HT1080 (cell line): ENCODE data around the gene CDH4. TPM values are rescaled to one million over a fixed set of nuclear protein-coding genes. Genes with fewer than 3 reads are reported as not detected.
"Not testable (repeated sequence)": the region's sequence is repeated elsewhere in the genome, so short reads cannot be mapped to it uniquely, and the experiment has no call there.

ENCODE experiments used
- DNase-seq: peaks from one replicate; pipeline ENCODE4 v3.0.0-alpha.2; 2015; ENCODE audit warnings: low read depth
- total RNA-seq: library from RNA; depleted of rRNA; stranded (reverse); fragments of >200 nt; shearing (Covaris generic); gene quantifications from 2 replicates; pipeline ENCODE4 v1.2.3, GENCODE V29; 2014

CDH4 gene
- total RNA-seq, 1 experiment from 2014 or later: 10.8 TPM

DNA sequence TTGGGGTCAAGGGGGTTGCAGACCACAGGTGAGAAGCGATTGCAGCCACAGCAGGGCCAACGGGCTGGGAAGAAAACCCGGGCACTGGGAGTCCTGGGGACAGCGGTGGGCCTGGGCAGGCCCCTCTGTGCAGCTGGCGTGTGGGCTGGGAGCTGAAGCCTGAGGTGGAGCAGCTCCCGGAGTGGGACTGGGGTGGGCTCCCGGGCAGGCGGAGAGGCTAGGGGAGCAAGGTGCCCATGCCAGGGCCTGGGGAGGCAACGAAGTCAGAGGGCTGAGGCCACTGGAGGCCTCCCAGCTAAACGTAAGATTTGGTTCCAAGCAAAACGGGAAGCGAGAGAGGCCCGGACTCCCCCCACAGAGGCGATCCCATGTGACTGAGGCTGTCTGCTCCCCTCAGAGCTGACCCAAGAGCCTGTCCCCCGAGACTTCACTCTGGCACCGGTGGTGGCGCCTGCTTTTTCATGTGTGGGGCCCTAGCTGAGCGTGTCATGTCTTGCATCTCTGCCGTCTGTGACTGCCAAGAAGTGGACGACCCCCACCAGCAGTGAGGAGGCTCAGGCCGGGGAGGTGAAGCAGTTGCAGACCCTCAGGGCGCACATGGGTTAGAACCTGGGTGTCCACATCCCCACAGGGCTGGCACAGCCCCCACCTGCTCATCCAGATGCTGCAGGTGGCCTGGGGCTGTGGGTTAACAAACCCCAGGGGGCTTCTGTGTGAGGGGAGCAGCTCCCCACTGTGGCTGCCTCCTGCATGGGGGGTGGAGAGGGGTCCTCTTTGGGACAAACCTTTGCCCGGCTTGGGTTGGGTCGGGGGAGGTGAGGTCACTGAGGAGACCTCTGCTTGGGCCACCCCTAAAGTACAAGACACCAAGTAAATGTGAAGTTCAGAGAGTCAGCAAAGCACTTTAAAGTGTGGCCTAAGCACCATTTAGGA, 601.3 kb downstream of the CDH4 start:
- DNase-seq: no peak

DNA sequence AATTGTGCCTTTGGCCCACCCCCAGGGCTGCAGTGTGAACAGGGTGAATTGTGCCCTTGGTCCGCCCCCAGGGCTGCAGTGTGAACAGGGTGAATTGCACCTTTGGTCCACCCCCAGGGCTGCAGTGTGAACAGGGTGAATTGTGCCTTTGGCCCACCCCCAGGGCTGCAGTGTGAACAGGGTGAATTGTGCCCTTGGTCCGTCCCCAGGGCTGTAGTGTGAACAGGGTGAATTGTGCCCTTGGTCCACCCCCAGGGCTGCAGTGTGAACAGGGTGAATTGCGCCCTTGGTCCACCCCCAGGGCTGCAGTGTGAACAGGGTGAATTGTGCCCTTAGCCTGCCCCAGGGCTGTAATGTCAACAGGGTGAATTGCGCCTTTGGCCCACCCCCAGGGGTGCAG, 602.5 kb downstream of the CDH4 start:
- DNase-seq: not testable (repeated sequence)

DNA sequence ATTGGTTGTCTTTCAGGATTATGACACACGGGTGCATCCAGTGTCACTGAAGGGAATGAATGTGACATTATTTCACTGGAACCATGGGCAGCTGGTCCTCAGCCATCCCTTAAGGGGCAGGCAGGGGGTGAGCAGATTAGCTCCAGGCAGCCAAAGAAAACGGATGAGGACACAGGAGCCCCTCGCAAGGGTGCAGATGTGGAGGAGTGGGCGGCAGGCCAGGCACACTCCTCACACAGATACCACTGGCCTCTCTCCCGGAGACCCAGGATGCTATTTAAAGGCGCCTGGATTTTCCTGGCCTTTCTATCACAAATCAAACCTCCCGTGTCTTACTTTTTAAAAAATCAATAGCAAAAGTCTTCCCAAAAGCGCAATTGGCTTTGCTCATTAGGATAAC, 603.2 kb downstream of the CDH4 start:
- no peak for DNase-seq

DNA sequence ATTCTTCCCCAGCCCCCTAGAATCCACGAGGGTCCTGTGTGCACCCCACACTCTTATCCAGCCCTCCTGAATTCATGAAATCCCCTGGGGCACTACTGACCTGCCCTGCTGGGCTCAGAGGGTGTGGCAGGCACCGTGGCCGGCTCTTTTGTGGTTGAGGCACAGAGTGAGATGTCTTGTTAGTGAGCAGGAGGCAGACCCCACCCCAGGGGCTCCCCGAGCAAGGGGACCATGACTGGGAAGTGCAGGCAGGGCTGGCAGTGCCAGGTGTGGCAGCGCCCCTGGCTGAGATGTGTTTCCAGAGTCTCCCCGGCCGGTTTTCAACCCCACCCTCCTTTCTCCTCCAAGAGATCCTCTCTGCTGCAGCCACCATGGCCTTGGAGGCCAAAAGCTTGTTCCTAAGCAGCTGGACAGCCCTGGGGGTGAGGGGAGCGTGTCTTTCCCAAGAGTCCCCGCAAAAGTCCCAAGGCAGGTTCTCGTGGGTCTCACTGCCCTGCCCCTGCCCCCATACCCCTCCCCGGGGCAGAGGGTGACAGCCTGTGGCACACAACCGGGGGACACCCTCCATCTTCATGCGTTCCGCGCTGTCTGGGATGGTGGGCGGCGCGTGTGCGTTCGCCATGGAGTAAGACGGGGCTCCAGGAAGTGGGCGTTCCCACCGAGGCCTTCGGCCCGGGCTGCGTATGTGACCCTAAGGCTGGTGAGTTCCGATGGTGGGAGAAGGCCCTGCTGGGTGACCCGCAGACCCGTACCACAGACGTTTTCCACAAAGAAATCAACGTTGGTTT, 604.8 kb downstream of the CDH4 start:
- no peak for DNase-seq

DNA sequence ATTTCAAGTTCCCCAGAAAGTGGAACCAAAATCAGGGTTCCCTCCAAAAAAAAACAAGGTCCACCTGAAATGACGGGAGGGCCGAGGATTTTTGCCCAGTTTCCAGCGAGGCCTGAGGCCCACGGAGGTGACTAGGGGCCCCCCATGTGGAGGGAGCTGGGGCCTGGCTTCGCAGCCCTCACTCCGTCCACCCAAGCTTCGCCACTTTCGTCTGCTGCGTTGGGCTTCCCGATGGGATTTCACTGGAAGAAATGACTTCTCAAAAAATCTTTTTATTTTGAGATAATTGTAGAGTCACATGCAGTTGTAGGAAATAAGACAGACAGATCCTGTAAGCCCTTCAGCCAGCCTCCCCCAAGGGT, 605.3 kb downstream of the CDH4 start:
- DNase-seq: no peak

DNA sequence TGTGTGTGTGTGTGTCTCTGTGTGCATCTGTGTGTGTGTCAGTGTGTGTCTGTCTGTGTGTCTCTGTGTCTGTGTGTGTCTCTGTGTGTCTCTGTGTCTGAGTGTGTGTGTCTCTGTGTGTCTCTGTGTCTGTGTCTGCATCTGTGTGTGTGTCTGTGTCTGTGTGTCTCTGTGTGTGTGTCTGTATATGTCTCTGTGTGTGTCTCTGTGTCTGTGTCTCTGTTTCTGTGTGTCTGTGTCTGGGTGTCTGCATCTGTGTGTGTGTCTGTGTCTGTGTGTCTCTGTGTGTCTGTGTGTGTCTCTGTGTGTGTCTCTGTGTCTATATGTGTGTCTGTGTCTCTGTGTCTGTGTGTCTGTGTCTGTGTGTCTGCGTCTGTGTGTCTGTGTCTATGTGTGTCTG, 605.8 kb downstream of the CDH4 start:
- DNase-seq: no peak

DNA sequence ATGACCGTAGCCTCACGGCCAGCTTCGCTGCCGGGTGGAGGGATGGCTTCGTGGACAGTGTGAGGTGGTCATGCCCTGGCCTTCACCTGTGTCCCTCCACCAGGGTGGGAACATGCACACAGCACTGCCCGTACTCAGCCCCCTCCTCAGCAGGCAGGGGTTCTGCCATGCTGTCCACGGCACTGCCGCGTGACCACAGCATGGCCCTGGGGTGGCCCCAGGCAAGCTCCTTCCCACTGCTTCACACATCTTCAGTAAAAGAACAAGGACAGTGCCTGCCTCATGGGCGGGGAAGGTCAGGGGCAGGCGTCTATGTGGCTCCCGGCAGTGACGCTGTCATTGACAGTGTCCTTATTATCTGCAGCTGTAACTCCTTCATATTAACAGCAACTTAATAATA, 607.7 kb downstream of the CDH4 start:
- DNase-seq: no peak

DNA sequence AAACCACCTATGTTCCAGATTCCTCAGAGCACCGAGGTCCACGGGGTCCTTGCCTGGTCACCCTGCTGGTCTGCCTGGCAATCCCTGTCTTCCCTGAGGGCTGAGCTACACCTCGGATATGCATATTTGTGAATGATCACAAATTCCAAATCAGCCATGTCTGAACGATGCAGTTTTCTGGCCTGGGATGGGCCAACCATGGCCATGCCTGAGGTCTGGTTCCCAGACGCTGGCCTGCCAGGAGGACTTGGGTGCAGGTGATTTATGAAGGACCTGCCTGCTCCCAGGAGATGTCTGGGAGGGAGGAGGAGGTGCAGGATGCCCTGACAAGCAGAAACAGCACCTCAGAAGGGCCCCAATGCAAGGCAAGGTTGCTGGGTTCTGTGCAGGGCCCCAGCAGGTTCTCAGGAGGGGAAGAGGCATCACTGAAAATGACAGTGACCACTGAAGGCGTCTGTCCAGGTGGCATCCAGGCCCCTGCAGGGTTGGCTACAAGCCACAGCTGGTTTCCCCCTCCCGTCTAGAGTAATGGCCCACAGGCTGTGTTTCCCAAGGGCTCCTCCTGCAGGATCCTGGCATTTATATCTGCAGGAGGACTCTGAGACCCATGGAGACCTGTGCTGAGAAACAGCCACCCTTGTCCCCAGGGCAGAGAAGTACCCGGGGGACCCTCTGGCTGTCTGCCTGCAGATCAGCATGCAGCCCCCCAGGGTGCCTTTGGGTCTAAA, 608.4 kb downstream of the CDH4 start:
- DNase-seq: no peak

DNA sequence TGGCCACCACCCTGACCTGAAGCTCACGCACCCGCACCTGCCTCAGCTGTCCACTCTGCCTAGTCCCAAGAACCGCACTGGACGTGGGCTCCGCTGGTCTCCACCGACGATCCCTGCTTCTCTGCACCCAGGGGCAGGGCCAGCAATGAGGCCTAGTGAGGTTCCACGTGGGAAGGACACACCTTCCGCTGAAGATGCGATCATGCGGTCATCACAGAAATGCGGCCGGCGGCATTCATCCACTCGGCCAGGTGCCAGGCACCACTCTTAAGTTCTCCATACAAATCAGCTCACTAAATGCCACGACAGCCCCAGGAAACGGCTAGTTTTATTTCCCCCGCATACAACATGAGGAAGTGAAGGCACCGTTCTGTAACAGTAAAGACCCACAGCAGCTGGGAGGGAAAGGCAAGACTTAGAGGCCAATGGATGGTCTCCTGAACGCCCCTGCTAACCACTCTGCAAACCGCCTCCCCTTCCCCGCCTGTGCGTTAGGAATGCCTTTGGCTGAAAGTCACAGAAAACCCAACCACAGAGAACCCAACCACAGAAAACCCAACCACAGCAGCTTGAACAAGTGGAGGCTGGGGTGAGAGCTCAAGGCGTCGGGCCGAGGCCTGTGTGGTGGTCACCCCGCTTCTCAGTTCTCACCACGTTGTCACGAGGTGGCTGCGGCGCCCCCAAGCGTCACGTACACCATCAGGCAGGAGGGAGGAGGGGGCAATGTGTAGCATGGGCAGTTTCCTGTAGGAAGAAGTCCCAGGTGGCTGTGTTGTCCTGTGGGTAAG, 609.2 kb downstream of the CDH4 start:
- DNase-seq: no peak

DNA sequence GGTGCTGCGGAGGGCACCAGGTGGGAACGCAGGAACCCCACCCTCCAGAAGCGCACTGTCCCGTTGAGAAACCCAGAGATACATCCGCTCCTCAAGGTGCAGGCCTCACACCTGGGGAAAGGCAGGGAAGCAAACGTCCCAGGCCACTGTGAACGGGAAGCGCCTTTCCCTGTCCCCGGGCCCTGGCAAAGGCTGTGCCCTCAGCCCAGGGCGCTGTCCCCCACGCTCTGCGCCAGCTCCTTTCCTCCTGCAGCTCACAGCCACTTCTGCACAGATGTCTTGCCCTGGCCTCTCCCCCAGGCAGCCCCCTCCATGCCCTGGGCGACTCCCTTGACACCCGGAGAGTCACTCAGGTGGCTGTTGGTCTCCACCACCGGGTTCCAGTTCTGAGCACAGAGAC, 609.8 kb downstream of the CDH4 start:
- no peak for DNase-seq

DNA sequence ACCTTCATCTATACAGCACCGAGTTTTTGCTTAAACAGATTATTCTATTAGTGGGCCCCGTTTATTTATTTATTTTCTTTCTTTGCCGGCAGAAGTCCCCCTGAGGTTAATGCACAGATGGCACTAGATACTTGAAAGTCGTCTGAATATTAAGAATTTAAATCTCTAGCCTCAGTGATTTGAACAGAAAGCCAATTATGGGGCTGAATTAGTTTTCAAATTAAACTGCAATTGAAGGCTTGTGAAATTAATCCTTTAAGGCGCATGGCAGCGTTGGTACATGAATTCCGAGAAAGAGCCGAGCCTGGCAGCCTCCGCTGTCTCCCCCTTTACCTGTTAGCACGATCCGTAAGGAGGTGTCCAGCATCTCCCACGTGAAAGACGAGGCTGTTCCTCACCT, 610.8 kb downstream of the CDH4 start:
- DNase-seq: no peak

DNA sequence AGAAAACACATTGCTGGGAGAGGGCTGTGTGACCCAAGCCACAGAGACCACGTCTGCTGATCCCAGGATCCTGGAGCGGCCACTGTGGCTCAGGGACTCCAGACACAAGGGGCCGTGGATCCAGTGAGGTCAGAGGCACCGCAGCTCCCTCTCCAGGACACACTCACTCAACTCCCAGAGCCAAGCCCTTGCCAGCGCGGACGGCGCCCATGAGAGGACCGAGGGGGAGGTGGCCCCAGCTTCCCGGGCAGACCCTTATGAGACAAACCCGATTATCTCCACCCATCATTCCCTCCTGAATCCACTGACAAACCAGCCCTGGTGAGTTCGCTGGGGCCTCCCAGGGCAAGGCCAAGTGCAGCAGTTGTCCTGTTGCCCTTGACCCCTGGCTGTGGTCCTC, 612.4 kb downstream of the CDH4 start:
- DNase-seq: no peak

DNA sequence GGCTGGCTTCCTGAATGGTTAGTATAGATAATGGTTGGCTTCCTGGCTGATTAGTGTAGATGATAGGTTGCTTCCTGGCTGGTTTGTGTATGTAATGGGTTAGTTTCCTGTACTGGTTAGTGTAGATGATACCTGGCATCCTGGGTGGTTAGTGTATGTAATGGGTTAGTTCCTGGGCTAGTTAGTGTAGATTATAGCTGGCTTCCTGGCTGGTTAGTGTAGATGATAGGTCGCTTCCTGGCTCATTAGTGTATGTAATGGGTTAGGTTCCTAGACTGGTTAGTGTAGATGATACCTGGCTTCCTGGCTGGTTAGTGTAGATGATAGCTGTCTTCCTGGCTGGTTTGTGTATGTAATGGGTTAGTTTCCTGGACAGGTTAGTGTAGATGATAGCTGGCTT, 613.3 kb downstream of the CDH4 start:
- no peak for DNase-seq

DNA sequence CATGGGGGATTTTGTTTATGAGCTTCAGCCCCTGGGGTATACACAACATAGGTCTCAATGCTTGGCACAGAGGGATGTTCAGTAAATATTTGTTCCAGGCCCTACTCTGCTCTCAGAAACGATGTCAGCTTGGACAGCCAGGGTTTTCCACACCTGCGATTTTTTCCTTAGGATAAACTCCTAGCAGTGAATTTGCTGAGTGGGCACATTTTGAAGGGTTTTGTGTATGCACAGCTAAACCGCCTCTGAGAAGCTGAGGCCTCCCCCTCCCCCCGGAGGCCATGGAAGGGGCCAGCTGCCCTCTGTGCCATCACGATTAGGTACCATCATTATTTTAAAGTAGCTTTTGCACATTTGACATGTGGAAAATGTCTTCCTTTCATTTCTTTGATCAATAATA, 614.1 kb downstream of the CDH4 start:
- no peak for DNase-seq

DNA sequence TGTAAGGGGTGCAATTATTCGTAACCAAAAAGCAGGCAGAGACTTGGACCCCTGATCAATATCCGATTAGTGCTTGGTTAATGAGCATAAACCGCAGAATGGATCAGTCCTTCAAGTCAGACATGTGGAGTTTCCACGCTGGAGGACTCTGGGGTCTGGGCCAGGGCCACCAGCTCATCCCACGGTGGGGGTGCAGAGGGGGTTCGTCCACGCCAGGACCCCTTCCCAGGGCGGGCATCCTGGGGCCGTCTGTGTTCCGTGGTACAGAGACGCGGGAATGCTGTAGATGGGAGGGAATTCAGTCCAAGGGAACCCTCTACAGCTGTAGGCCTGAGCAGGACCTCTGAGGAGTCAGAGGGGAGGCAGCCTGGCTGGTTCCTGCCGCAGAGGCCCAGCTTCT, 615.9 kb downstream of the CDH4 start:
- DNase-seq: no peak

DNA sequence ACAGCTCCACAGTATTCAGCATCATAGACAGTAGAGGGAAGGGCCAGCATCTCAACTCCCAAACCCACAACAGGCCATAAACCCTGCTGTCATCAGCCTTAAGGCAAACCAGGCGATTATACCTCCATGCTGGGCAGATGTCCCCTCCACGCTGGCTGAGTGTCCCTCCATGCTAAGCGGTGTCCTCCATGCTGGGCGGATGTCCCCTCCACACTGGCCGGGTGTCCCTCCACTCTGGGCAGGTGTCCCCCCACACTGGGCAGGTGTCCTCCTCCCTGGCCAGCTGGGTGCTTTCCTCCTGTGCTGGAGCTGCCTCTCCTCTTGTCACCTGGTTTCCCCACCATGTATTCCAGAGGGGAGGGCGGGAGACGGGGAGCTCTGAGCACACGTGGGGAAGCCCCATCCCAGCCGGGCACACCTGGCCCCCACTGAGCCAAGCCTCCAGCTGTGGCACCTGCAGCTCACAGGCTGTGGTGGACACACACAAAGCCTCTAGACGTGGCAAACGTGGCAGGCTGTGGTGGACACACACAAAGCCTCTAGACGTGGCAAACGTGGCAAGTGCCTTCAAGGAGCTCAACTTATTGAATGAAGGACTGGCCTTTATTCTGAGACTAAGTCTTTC, 616.5 kb downstream of the CDH4 start:
- DNase-seq: no peak

DNA sequence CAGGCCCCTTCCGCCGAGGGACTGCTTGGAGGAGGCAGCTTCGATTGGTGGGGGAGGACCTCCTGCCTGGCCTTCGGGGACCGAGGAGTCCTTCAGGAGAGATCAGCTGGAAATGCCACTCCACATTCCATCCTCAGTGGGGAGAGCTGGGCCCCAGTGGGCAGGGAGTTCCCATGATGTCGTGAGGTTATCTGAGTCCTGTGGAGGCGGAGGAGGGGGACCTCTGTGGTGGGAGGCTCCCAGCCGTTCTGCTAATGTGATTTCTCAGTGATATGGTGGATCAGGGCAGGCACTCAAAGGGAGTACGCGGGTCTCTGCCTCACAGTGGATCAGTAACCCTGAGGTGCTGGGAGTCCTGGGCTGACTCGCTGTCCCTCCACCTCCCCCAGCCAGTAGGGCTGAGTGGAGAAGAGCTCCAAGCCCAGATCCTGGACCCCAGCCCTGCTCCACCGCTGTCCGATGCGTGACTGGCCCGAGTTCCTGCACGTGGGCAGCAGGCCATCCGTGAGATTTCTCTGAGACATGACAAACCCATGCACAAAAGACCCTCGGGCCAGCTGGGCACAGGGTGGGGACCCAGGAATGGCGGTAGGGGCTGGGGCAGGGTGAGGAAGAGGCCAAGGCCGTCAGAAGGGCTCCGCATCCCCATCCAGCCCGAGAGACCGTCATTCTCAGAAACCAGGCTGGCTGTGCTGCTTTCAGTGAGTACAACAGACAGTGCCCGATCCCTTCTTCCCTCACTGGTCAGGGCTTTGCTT, 617.9 kb downstream of the CDH4 start:
- DNase-seq: no peak

DNA sequence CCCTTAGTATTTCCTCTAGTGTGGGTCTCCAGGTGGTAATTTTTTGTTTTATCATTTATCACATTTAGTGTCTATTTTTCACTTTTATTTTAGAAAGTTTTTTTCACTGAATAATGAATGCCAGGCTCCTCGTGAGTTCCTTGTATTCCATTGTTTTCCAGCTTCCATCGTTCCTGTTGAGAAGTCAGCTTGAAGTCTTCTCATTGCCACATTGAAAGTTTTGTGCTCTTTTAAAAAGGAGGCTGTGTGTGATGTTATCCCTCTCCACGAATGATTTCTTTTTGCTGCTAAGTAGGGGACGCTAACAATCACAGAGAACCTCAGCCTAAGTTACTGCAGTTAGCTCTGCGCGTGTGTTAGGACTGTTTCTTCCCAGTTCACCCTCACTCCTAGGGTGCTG, 619.1 kb downstream of the CDH4 start:
- no peak for DNase-seq

DNA sequence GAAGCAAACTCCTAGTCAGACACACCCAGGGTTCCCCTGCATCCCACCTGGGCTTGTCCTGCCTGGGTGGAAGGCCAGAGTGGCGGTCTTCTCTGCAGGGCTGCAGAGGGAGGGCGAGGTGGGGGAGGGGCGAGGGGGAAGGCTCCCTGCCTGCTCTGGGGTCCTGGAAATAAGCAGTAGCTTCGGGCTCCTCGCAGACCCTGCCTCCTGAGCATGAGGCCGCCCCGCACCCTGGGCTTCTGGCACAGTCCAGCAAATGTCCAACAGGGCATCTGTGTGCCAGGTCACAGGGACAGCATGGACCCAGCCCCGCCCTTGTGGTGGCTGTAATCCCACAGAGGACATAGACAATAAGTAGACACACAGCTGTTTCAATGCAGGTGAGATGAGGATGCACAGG, 619.9 kb downstream of the CDH4 start:
- no peak for DNase-seq

DNA sequence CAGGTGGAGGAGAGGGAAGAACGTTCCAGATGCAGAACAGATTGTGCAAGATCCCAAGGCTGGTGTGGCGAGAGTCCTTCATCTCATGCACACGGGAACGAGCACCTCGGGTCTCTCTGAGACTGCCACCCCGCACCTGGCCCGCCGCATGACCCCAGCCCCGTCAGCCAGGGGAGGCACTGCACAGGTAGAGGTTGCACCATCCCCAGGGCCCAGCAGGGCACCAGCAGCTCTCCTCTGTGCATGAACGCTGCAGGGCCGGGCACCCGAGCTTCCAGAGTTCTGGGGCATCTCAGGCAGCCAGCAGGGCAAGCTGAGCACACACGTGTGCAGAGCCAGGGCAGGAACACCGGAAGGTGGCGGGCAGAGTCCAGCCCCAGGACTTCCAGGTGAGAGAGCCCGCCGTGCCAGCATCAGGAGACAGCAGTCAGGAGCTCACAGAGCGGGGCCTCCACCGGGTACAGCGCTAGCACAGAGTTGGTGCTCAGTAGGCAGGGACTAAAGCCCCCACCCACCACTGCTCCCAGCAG, 620.4 kb downstream of the CDH4 start:
- DNase-seq: no peak
